Ramos (cell line): ENCODE data around the gene UBE2R2.
"Not testable (repeated sequence)": the region's sequence is repeated elsewhere in the genome, so short reads cannot be mapped to it uniquely, and the experiment has no call there.

Experiments used
- in situ Hi-C: fragments of 300-500 bp; cut with MboI; formaldehyde crosslinking; loops from one replicate; pipeline ENCODE4 v1.14.3; 2022; ENCODE audit warnings: low sequenced_read_pairs; ENCODE audit not compliant: unreplicated experiment

The UBE2R2 gene

GRCh38 chr9:33798545-33798944, 18.4 kb upstream of the UBE2R2 start:
- in situ Hi-C loops, result no loop called here

- in situ Hi-C loops, result no loop called here
Measured at GRCh38 chr9:33799928-33800704, 16.8 kb upstream of the UBE2R2 start.

- in situ Hi-C loops, result no loop called here
Measured at GRCh38 chr9:33800886-33801285, 16.1 kb upstream of the UBE2R2 start.

- in situ Hi-C loops, result not testable (repeated sequence)
Measured at GRCh38 chr9:33801943-33802500, 14.9 kb upstream of the UBE2R2 start.

- in situ Hi-C loops, result not testable (repeated sequence)
Measured at GRCh38 chr9:33804196-33804595, 12.8 kb upstream of the UBE2R2 start.

GRCh38 chr9:33807156-33807555, 9.8 kb upstream of the UBE2R2 start:
- in situ Hi-C loops, result not testable (repeated sequence)

GRCh38 chr9:33808979-33809322, 8.0 kb upstream of the UBE2R2 start:
- in situ Hi-C loops, result not testable (repeated sequence)

- in situ Hi-C loops, result no loop called here
Measured at GRCh38 chr9:33809506-33809905, 7.5 kb upstream of the UBE2R2 start.

GRCh38 chr9:33813712-33814641, 3.0 kb upstream of the UBE2R2 start:
- in situ Hi-C loops, result no loop called here

GRCh38 chr9:33815781-33816180, 1.2 kb upstream of the UBE2R2 start:
- in situ Hi-C loops, result no loop called here

- in situ Hi-C loops, result no loop called here
Measured at GRCh38 chr9:33817327-33818166, 587 bp downstream of the UBE2R2 start.

GRCh38 chr9:33818167-33818846, 1.3 kb downstream of the UBE2R2 start:
- in situ Hi-C loops, result no loop called here

GRCh38 chr9:33818847-33819500, 2.0 kb downstream of the UBE2R2 start:
- in situ Hi-C loops, result no loop called here

- in situ Hi-C loops, result no loop called here
Measured at GRCh38 chr9:33820231-33820745, 3.3 kb downstream of the UBE2R2 start.

GRCh38 chr9:33823801-33824200, 6.8 kb downstream of the UBE2R2 start:
- in situ Hi-C loops, result no loop called here

GRCh38 chr9:33827285-33827684, 10.3 kb downstream of the UBE2R2 start:
- in situ Hi-C loops, result not testable (repeated sequence)

- in situ Hi-C loops, result not testable (repeated sequence)
Measured at GRCh38 chr9:33829641-33830230, 12.8 kb downstream of the UBE2R2 start.

- in situ Hi-C loops, result no loop called here
Measured at GRCh38 chr9:33835625-33836260, 18.8 kb downstream of the UBE2R2 start.
